Measurements from ENCODE around the gene C17orf114.

The C17orf114 gene

GRCh38 chr17:4772235-4772613, 29.9 kb downstream of the C17orf114 start:
- Mint-ChIP-seq H3K9me3 (ENCODE audit: low read depth, unreplicated experiment) (no peaks in the 10 kb centered on the region), H3K27me3 (ENCODE audit: unreplicated experiment) (peaks cover 8% of the 10 kb centered on the region), H3K4me3 (ENCODE audit: low read depth, unreplicated experiment) (no peak overlapping the region), H3K27ac (ENCODE audit: unreplicated experiment) (no peak overlapping the region), H3K36me3 (ENCODE audit: insufficient read depth, unreplicated experiment) (no peaks in the 10 kb centered on the region), H3K4me1 (ENCODE audit: low read depth, unreplicated experiment) (peaks cover 13% of the 10 kb centered on the region)
- TF ChIP-seq, protein P1, sequence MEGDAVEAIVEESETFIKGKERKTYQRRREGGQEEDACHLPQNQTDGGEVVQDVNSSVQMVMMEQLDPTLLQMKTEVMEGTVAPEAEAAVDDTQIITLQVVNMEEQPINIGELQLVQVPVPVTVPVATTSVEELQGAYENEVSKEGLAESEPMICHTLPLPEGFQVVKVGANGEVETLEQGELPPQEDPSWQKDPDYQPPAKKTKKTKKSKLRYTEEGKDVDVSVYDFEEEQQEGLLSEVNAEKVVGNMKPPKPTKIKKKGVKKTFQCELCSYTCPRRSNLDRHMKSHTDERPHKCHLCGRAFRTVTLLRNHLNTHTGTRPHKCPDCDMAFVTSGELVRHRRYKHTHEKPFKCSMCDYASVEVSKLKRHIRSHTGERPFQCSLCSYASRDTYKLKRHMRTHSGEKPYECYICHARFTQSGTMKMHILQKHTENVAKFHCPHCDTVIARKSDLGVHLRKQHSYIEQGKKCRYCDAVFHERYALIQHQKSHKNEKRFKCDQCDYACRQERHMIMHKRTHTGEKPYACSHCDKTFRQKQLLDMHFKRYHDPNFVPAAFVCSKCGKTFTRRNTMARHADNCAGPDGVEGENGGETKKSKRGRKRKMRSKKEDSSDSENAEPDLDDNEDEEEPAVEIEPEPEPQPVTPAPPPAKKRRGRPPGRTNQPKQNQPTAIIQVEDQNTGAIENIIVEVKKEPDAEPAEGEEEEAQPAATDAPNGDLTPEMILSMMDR (IDR thresholded peaks at IDR 0.05; ENCODE audit: unreplicated experiment): no peak
- intact Hi-C loops (cut with micrococcal nuclease; ENCODE audit: unreplicated experiment): no loop called here
- BruUV-seq (replicated peaks): no TSS peak
- CTCF ChIA-PET: interaction anchor here (0.6 to 1.3 kb wide), 2 partner anchors 18 to 208 kb away, joined by 4 to 6 read pairs; no protein-coding TSS in a partner anchor
- DNase-seq: no peak

DNA sequence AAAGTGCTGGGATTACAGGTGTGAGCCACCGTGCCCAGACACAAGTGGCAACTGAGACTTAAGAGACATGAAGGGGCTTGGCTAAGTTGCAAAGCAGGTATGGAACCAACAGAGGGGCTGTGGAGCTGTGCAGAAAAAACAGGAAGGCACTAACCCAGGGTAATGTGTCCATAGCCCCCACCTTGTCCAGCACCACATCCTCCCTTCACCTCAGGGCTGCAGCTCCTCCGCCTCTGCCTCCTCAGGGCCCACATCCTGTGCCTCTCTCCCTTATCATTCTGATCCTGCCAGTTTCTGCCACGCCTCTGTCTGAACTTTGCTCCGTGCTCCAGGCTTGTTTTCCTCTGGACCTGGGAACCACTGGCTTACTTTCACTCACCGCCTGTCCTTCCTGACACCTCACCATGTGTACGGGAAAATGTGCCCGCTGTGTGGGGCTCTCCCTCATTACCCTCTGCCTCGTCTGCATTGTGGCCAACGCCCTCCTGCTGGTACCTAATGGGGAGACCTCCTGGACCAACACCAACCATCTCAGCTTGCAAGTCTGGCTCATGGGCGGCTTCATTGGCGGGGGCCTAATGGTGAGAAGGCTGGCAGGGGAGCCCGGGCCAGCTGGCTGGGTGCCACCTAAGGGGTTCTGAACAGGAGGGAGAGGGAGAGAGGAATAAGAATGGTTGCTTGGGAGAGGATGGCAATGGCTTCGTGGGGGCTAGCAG, 30.5 kb downstream of the C17orf114 start, which contains the start of gene TM4SF5:
TSS of gene TM4SF5 (plus strand) at position 368 of the 716 bp plus-strand sequence. CDS start at position 405, 37 bp downstream.
- intact Hi-C loops (cut with micrococcal nuclease; ENCODE audit: unreplicated experiment): no loop called here
- no peak within 1 kb of the TSS for H3K27ac Mint-ChIP-seq (ENCODE audit: unreplicated experiment)
- no peaks in the 10 kb centered on the region for H3K36me3 Mint-ChIP-seq (ENCODE audit: insufficient read depth, unreplicated experiment)
- H3K4me3 Mint-ChIP-seq (ENCODE audit: low read depth, unreplicated experiment): no peak within 1 kb of the TSS
- CTCF ChIA-PET: interaction anchor here (0.6 to 1.3 kb wide), 2 partner anchors 18 to 207 kb away, joined by 4 to 6 read pairs; no protein-coding TSS in a partner anchor
- no peaks in the 10 kb centered on the region for H3K9me3 Mint-ChIP-seq (ENCODE audit: low read depth, unreplicated experiment)
- H3K27me3 Mint-ChIP-seq (ENCODE audit: unreplicated experiment): peaks cover 8% of the 10 kb centered on the region
- TF ChIP-seq, protein P1 (IDR thresholded peaks at IDR 0.05; ENCODE audit: unreplicated experiment): no peak
- peaks cover 13% of the 10 kb centered on the region for H3K4me1 Mint-ChIP-seq (ENCODE audit: low read depth, unreplicated experiment)
- peak; percentile 34 for DNase-seq
- BruUV-seq (replicated peaks): no TSS peak

DNA sequence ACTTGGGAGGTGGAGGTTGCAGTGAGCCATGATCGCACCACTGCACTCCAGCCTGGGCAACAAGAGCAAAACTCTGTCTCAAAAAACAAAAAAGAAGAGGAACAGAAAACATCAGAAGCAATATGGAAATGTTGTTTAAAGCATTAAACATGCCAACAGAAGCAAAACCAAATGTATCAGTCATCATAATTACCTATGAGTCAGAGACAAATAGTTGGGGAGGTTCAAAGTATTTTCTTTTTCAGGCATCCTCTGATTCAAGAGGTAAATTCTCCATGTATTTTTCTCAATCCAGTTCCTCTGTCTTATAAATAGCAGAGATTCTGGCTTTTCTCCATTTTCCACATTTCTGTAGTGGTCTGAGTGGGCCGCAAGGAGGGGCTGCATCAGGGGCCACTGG, 32.5 kb downstream of the C17orf114 start:
- Mint-ChIP-seq H3K36me3 (ENCODE audit: insufficient read depth, unreplicated experiment) (no peaks in the 10 kb centered on the region), H3K27ac (ENCODE audit: unreplicated experiment) (no peak overlapping the region), H3K27me3 (ENCODE audit: unreplicated experiment) (peaks cover 10% of the 10 kb centered on the region), H3K4me3 (ENCODE audit: low read depth, unreplicated experiment) (no peak overlapping the region), H3K9me3 (ENCODE audit: low read depth, unreplicated experiment) (no peaks in the 10 kb centered on the region), H3K4me1 (ENCODE audit: low read depth, unreplicated experiment) (peaks cover 13% of the 10 kb centered on the region)
- BruUV-seq (replicated peaks): no TSS peak
- intact Hi-C loops (cut with micrococcal nuclease; ENCODE audit: unreplicated experiment): no loop called here
- CTCF ChIA-PET: no interaction called here
- DNase-seq: no peak
- TF ChIP-seq, protein P1 (IDR thresholded peaks at IDR 0.05; ENCODE audit: unreplicated experiment): no peak

DNA sequence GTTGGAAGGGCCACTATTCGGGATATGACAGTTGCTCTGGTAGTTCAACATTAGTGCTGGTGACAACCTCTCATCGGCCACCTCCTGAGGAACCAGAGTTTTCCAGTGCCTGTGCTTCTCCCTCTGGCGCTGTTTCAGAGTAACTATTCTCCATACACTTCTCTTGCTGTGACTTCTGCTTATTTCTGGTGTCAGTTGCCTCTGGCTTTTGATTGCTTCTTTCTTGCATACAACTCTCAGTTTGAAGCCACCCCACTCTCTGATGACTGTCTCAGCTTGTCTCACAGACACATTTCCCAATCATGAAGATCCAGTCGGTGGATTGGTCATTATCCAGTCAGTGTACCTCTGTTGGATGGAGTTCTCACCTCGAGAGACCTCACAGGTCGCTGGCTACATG, 33.8 kb downstream of the C17orf114 start:
- Mint-ChIP-seq H3K9me3 (ENCODE audit: low read depth, unreplicated experiment) (no peaks in the 10 kb centered on the region), H3K27ac (ENCODE audit: unreplicated experiment) (no peak overlapping the region), H3K27me3 (ENCODE audit: unreplicated experiment) (peaks cover 8% of the 10 kb centered on the region), H3K36me3 (ENCODE audit: insufficient read depth, unreplicated experiment) (no peaks in the 10 kb centered on the region), H3K4me1 (ENCODE audit: low read depth, unreplicated experiment) (peaks cover 13% of the 10 kb centered on the region), H3K4me3 (ENCODE audit: low read depth, unreplicated experiment) (no peak overlapping the region)
- CTCF ChIA-PET: no interaction called here
- TF ChIP-seq, protein P1 (IDR thresholded peaks at IDR 0.05; ENCODE audit: unreplicated experiment): no peak
- DNase-seq: no peak
- BruUV-seq (replicated peaks): no TSS peak
- intact Hi-C loops (cut with micrococcal nuclease; ENCODE audit: unreplicated experiment): no loop called here
